Middle frontal gyrus (tissue), 1 donor: ENCODE measurements around the gene CLDN20.
"Not testable (repeated sequence)": the region's sequence is repeated elsewhere in the genome, so short reads cannot be mapped to it uniquely, and the experiment has no call there.

ENCODE experiments used
- DNase-seq: peaks from one replicate; pipeline ENCODE4 v3.0.0-alpha.2; 2015; ENCODE audit warnings: low spot score; ENCODE audit errors: extremely low spot score

The CLDN20 gene

DNA sequence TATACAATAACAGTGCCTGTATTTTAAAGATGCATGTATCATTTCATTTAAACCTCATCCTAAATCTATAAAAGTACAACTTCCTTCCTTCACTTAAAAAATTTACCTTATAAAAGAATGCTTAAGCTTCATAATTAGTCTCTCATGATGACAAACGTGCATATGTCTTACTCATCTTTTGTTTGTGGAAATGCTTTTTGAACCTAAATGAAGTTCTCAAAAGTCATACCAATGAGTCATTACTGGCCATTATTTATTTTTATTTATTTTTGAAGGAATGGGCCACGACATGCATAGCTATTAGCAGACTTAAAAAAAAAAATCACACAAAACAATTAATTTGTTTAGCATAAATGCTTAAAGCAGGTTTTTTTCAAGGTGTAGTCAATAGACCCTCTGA lies 46.8 kb downstream of the CLDN20 start:
- no peak for DNase-seq

DNA sequence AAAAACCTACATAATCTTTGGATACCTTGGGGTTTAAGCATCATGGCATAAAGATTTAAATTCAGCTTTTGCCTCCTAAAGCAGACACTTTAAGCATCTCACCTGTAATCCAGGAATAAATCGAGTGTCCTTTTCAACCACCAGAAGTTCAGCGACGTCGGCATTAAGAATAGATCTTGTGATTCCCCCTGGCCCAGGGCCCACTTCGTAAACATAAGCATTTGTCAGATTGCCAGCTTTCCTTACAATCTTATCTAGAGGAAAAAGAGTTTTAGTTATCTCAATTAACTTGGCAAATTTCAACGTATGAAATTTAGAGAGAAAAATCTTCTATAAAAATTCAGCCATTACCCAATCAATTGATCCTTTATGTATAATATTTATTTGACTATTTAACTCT lies 47.3 kb downstream of the CLDN20 start:
- no peak for DNase-seq

DNA sequence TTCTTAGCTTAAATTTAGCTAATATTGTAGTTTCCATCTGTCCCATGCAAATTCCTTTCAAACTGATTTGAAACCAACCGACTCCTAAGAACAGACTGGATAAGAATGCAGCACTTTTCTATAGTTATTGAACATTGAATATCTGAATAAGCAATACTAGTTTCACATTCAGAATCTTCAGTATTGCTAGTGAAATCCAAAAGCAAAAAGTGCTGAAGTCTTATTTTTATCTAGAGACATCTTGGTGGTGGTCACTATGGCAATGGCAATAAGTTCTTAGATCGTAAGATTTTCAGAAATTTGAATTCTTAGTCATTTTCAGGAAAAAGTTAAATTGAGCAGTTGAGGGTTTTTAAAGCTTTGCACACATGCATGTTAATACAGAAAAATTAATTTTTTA lies 47.8 kb downstream of the CLDN20 start:
- no peak for DNase-seq

DNA sequence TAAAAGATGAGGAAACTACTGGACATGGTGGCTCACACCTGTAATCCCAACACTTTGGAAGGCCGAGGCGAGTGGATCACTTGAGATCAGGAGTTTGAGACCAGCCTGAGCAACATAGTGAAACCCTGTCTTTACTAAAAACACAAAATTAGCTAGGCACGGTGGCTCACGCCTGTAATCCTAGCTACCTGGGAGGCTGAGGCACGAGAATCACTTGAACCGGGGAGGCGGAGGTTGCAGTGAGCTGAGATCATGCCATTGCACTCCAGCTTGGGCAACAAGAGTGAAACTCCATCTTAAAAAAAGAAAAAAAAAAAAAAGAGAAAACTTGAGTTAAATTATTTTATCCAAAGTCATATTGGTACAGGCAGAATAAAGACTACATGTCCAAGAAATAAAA lies 49.1 kb downstream of the CLDN20 start:
- DNase-seq = not testable (repeated sequence)

DNA sequence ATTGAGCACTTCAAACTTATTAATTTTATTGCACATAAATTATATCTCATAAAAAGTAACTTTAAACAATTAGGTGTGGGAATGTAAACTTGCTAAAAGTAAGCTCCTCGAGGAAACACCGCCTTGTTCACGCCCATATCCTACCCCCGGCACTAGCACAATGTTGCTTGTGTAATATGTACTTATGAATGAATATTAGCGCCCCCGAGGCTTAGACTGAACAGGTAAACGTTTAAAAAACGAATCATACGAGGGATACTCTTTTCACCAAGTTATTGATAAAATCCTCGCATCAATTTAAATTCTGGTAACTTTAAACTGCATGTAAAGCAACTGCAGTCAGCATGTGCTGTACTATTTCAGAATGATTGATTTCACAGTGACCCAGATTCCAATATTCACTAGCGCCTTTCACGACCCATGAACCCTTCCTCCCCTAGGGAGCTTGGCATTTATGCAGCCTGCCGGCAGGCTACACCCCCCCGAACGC lies 49.8 kb downstream of the CLDN20 start:
- DNase-seq = no peak

DNA sequence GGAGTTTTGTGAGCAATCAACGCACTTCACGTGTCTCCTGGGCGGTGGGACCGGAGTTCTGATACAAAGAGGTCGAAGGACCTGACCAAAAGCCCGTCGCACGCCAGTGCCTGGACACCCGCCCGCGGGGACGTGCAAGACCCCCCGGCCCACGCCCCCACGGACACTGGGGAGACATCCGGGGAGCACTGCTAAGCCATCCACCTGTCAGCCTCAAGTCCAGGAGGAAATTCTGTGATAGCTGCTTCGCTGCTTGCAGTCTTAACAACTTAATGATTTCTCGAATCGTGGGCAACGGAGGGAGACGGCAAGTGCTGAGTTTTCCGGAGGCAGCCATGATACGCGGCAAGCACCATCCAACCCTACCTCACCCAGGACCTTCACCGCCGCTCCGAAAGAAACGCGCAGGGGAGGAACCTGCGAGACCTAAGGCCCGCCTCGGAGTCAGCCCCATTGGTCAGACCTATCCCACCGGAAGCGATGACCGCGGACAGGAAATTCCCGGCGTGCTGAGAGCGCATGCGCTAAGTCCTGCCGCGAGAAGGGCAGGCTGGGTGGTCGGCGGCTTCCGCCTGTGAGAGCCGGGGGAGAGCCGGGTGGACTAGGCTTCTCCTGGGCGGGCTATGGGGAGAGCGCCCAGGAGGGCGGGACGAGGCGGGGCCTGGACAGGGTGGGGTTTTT lies 50.4 kb downstream of the CLDN20 start, which contains the start of gene TFB1M:
Gene TFB1M, minus strand, starts transcription at position 393 of the 681 bp plus-strand sequence. Its CDS starts 56 bp downstream, at position 337.
- peak; percentile 97 for DNase-seq

DNA sequence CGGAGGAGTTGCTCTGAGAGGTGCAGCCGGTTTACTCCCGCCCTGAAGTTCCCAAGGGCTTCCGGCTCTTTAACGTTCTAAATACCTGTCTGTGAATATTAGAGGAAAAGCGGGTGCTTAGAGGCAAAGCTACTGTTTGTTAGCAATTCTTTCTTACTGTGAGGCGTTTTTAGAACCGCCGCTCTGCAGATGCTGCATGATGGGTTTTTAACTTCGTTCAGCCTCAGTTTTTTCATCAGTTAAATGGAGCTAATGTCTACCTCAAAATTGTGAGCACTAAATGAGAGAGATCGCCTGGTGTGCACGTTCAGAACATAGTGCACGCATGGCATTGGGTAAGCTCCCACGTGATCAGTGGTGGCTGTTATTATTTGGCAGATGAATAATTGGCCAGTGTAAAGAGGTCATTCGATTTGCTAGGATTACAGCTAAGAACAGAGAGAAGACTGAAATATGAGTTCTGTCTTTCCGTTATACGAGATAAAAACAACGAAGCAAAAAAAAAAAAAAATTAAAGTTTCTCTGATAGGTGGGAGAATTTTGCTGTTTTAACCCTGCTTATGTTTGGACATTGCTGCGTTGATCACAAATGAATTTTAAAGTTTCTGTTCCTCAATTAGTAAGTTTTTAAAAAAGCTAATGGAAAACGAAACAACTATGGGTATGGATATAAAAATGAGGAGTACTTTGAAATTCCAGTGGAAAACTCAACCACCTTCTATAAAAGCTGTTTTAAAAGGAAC lies 51.1 kb downstream of the CLDN20 start:
- no peak for DNase-seq

DNA sequence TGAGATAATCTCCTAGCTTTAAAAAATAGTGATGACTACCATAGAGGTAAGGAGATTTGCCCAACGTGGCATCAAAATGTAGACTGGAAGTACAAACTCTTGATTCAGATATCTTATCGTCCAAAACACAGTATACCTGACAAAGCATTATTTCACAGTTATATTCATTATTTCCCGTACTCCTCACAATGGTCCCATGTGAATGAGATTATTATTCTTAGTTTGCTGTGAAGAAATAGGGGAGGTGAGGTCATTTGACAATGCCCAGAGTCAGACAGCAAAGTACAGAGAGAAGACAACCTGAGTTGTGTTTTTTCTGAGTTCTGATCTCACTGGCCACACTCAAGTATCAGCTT lies 51.7 kb downstream of the CLDN20 start:
- no peak for DNase-seq

DNA sequence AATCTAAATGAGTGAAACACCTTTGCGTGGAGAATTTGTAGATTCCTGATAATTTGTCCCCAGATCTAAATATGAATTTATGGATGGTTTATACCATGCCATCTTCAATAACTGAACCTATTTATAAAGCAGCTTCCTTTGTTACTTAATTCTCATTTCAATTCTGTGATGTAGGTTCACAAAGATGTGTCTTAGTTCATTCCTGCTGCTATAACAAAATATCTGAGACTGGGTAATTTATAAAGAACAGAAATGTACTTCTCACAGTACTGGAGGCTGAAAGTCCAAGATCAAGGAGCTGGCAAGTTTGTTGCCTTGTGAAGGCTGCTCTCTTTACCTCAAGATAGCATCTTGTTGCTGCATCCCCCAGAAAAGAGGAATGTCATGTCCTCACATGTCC lies 52.6 kb downstream of the CLDN20 start:
- no peak for DNase-seq

DNA sequence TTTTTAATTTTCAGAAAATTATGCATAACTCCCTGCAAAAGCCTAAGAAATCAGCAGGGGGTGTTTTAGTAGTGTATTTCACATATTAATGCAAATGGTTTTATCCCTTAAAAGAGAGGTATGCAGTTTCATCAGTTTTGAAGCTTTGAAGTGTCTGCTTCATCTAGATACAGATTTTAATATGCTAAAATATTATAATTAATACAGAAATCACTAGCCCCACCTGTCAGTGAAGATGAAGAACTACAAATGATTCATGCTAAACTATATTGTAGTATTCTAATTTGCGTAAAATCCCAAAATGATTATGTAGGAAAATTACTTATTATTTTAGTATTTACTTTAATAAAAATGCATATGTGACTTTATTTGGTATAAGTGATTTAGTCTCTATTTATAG lies 53.4 kb downstream of the CLDN20 start:
- no peak for DNase-seq

DNA sequence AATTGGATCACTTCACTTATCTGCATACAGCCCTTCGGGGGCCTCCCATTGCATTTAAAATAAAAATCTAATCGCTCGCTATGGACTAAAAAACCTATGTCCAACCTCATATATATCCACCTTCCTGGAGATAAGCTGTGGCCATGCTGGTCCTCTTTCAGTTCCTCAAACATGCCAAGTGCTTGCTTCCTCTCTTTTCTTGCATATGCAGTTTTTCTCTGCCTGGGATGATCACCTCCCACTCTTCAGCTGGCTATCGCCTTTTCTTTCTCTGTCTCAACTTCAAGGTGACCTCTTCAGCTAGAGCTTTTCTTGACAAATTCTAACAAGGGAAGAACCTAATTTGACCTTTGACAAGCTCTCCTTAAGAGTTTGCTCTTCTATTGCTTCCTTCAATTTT lies 56.1 kb downstream of the CLDN20 start:
- no peak for DNase-seq

DNA sequence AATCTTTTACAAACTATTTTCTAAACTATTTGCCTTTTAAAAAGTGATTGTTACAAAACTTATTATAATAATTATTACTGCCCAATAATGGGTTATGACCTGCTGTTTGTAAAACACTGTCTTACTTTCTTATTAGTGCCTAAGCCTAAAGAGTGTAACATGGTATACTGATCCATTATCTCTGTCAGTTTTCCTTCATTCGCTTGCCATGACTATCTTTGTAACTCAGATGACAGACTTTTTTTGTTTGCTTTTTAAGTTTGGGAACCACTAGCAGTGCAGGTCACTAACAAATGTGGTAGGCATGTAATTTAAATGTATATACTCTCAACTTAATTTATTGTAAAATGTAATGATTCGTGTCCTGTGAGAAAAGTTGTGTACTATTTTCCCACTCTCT lies 60.4 kb downstream of the CLDN20 start:
- DNase-seq = no peak

DNA sequence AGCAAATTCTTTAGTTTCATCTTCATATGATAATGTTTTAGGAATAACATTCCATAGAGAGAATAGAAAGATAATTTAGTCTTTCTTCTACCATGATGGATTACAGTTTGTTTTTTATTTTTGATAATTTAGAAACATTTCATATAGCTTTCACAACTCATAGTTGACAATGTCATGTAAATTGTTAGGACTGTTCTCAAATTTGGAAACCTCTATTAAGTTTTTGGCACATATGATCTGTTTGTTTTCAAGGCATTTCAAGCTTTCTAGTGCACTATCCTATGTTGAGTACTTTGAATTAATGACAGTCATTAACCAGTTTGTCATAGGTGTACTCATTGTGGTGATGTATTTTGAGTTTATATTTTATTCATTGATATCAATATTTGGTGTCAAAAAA lies 61.2 kb downstream of the CLDN20 start:
- no peak for DNase-seq

DNA sequence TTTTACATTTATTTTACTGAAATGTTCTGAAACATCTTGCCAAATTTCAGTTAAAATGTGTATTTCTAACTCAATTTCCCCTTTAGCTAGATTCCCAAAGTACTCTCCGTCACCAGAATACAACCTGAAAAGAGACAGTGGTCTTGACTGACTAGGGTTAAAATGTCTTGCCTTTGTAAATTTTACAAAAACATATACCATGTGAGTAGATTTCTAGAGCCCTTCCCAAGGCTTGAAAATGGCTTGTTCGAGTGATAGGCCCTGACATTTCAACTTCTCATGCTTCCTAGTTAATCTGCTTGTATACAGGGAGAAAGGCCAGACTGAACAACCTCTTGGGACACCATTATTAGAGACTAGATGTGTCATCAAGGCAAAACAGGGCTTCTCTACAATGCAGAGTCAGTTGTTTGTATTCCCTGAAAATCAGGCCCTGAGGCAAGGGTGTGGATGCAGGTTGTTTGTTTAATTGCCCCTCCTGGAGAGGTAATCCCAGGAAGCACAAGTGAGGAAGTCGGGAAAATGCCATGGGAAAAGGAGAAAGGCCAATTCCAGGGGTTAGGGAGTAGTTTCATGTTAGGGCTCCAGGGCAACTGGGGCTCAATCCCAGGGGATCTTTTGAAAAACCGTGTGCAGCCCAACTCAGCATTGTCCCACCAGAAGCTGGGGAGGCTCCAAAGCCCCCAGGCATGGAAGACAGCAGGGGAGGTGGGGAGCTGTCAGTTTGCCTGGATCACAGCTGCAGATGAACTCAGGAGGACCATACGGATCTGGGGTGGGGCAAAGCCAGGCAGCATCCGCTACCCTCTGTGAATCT lies 62.1 kb downstream of the CLDN20 start:
- no peak for DNase-seq
